Trophoblast cell (in vitro differentiated cells and primary cell): ENCODE data around the gene ACSBG1.

Experiments used
- DNase-seq, 2 donors: peaks; one replicate each; pipeline ENCODE4 v3.0.0-alpha.2; 2016
- H2AFZ ChIP-seq: 2 replicates; pipeline ENCODE4 v1.6.1; 2013; ENCODE audit warnings: low read length, moderate library complexity, mild to moderate bottlenecking; ENCODE audit not compliant: insufficient read depth, poor library complexity
- H2AK5ac ChIP-seq: 2 replicates; pipeline ENCODE4 v1.6.1; 2013; ENCODE audit warnings: mild to moderate bottlenecking, low read length
- H2BK120ac ChIP-seq: 2 replicates; pipeline ENCODE4 v1.6.1; 2013; ENCODE audit warnings: low read length, mild to moderate bottlenecking, moderate library complexity; ENCODE audit not compliant: insufficient read depth, poor library complexity
- H2BK12ac ChIP-seq: 2 replicates; pipeline ENCODE4 v1.6.1; 2013; ENCODE audit warnings: mild to moderate bottlenecking, low read length, moderate library complexity
- H2BK5ac ChIP-seq: 2 replicates; pipeline ENCODE4 v1.6.1; 2013; ENCODE audit warnings: low read length, low read depth, moderate library complexity, mild to moderate bottlenecking; ENCODE audit not compliant: poor library complexity
- H3K14ac ChIP-seq: 2 replicates; pipeline ENCODE4 v1.6.1; 2013; ENCODE audit warnings: mild to moderate bottlenecking, low read length
- H3K18ac ChIP-seq: 2 replicates; pipeline ENCODE4 v1.6.1; 2013; ENCODE audit warnings: mild to moderate bottlenecking, low read length
- H3K23ac ChIP-seq: 2 replicates; pipeline ENCODE4 v1.6.1; 2013; ENCODE audit warnings: low read length
- H3K27ac ChIP-seq: 2 replicates; pipeline ENCODE4 v1.5.1; 2013; ENCODE audit warnings: low read depth, mild to moderate bottlenecking, inconsistent platforms, low read length, moderate library complexity
- H3K27me3 ChIP-seq: 2 replicates; pipeline ENCODE4 v1.6.1; 2013; ENCODE audit warnings: inconsistent platforms, mild to moderate bottlenecking, low read length, moderate library complexity; ENCODE audit not compliant: insufficient read depth
- H3K36me3 ChIP-seq, 2 experiments: 1 replicate in 1 of 2; 2 replicates in 1 of 2; pipeline ENCODE4 v1.6.1; 2013; ENCODE audit warnings: low read length in 2 of 2, mild to moderate bottlenecking in 2 of 2, moderate library complexity in 1 of 2; ENCODE audit not compliant: insufficient read depth in 2 of 2, control insufficient read depth in 1 of 2
- H3K4ac ChIP-seq: 2 replicates; pipeline ENCODE4 v1.6.1; 2013; ENCODE audit warnings: low read depth, mild to moderate bottlenecking, low read length, moderate library complexity
- H3K4me1 ChIP-seq, 2 experiments: 1 replicate in 1 of 2; 2 replicates in 1 of 2; pipeline ENCODE4 v1.6.1; 2013; ENCODE audit warnings: low read length in 2 of 2, mild to moderate bottlenecking in 2 of 2, moderate library complexity in 1 of 2; ENCODE audit not compliant: insufficient read depth in 2 of 2, control insufficient read depth in 1 of 2
- H3K4me2 ChIP-seq: 2 replicates; pipeline ENCODE4 v1.6.1; 2013; ENCODE audit warnings: inconsistent platforms, mild to moderate bottlenecking, low read length, moderate library complexity
- H3K4me3 ChIP-seq: 2 replicates; pipeline ENCODE4 v1.5.1; 2013; ENCODE audit warnings: mild to moderate bottlenecking, low read depth, low read length, inconsistent platforms
- H3K79me1 ChIP-seq: one replicate; pipeline ENCODE4 v1.6.1; 2013; ENCODE audit warnings: low read length
- H3K79me2 ChIP-seq: 2 replicates; pipeline ENCODE4 v1.6.1; 2013; ENCODE audit warnings: low read length, mild to moderate bottlenecking; ENCODE audit not compliant: control insufficient read depth, insufficient read depth, poor library complexity
- H3K9ac ChIP-seq: 2 replicates; pipeline ENCODE4 v1.6.1; 2013; ENCODE audit warnings: mild to moderate bottlenecking, low read length
- H3K9me3 ChIP-seq: 2 replicates; pipeline ENCODE4 v1.6.1; 2013; ENCODE audit warnings: low read depth, mild to moderate bottlenecking, control low read depth, inconsistent platforms, low read length; ENCODE audit not compliant: insufficient read depth
- H4K12ac ChIP-seq: 2 replicates; pipeline ENCODE4 v1.6.1; 2013; ENCODE audit warnings: low read depth, mild to moderate bottlenecking, low read length, moderate library complexity
- H4K8ac ChIP-seq: 2 replicates; pipeline ENCODE4 v1.6.1; 2013; ENCODE audit warnings: low read depth, mild to moderate bottlenecking, low read length, moderate library complexity
- H4K91ac ChIP-seq: one replicate; pipeline ENCODE4 v1.6.1; 2013; ENCODE audit warnings: low read depth, mild to moderate bottlenecking, low read length, moderate library complexity
- WGBS: extraction: QIAGEN DNeasy Blood & Tissue Kit; methylation state at CpG from one replicate; pipeline ENCODE4 v1.1.7; 2013; ENCODE audit warnings: missing lambda C conversion rate; ENCODE audit not compliant: insufficient read length, insufficient coverage; ENCODE audit errors: extremely low coverage; 5-methylcytosine and 5-hydroxymethylcytosine counted together

Gene ACSBG1

GRCh38 chr15:78259232-78259631 lies 24.9 kb upstream of the ACSBG1 start:
- no peak overlapping the region for H4K8ac ChIP-seq
- no peak overlapping the region for H2BK5ac ChIP-seq
- H3K4me2 ChIP-seq = no peak overlapping the region
- no peaks in the 10 kb centered on the region for H3K36me3 ChIP-seq
- H3K79me2 ChIP-seq = no peaks in the 10 kb centered on the region
- no peak overlapping the region for H3K9ac ChIP-seq
- no peak overlapping the region for H3K4me3 ChIP-seq
- no peak for DNase-seq
- no peak overlapping the region for H4K91ac ChIP-seq
- no peak overlapping the region for H3K18ac ChIP-seq
- peaks cover 1% of the 10 kb centered on the region for H3K9me3 ChIP-seq
- no peak overlapping the region for H3K23ac ChIP-seq
- no peaks in the 10 kb centered on the region for H3K27me3 ChIP-seq
- no peak overlapping the region for H3K4ac ChIP-seq
- H2BK120ac ChIP-seq = no peak overlapping the region
- peaks cover 0 to 4% of the 10 kb centered on the region in 2 experiments for H3K4me1 ChIP-seq
- no peaks in the 10 kb centered on the region for H3K79me1 ChIP-seq
- WGBS = no CpG with 5 or more reads among the region's 3 CpGs
- H3K14ac ChIP-seq = no peak overlapping the region
- no peak overlapping the region for H2AFZ ChIP-seq
- H4K12ac ChIP-seq = no peak overlapping the region
- H2BK12ac ChIP-seq = no peak overlapping the region
- H2AK5ac ChIP-seq = no peak overlapping the region
- H3K27ac ChIP-seq = no peak overlapping the region

GRCh38 chr15:78257681-78258080 lies 23.3 kb upstream of the ACSBG1 start:
- no peaks in the 10 kb centered on the region for H3K79me2 ChIP-seq
- H3K4me1 ChIP-seq = peaks cover 0 to 4% of the 10 kb centered on the region in 2 experiments
- no peaks in the 10 kb centered on the region for H3K79me1 ChIP-seq
- WGBS = no CpG with 5 or more reads among the region's 3 CpGs
- no peak overlapping the region for H4K91ac ChIP-seq
- no peak overlapping the region for H3K4me2 ChIP-seq
- no peak overlapping the region for H3K18ac ChIP-seq
- H2AK5ac ChIP-seq = no peak overlapping the region
- H2BK12ac ChIP-seq = no peak overlapping the region
- no peak overlapping the region for H3K27ac ChIP-seq
- H4K8ac ChIP-seq = no peak overlapping the region
- H2BK5ac ChIP-seq = no peak overlapping the region
- H3K9me3 ChIP-seq = peaks cover 1% of the 10 kb centered on the region
- no peak overlapping the region for H3K14ac ChIP-seq
- H2BK120ac ChIP-seq = no peak overlapping the region
- H3K9ac ChIP-seq = no peak overlapping the region
- no peak overlapping the region for H2AFZ ChIP-seq
- no peak for DNase-seq
- no peak overlapping the region for H3K4me3 ChIP-seq
- no peaks in the 10 kb centered on the region for H3K27me3 ChIP-seq
- H3K36me3 ChIP-seq = no peaks in the 10 kb centered on the region
- H4K12ac ChIP-seq = no peak overlapping the region
- no peak overlapping the region for H3K4ac ChIP-seq
- H3K23ac ChIP-seq = no peak overlapping the region

- Histone ChIP-seq H3K79me1 (no peaks in the 10 kb centered on the region), H3K18ac (no peak overlapping the region), H4K8ac (no peak overlapping the region), H3K9me3 (peaks cover 1% of the 10 kb centered on the region), H4K12ac (no peak overlapping the region), H3K27ac (no peak overlapping the region), H3K4ac (no peak overlapping the region), H3K36me3 (no peaks in the 10 kb centered on the region), H2BK12ac (no peak overlapping the region), H2BK5ac (no peak overlapping the region), H2AK5ac (no peak overlapping the region), H3K23ac (no peak overlapping the region), H4K91ac (no peak overlapping the region), H3K14ac (no peak overlapping the region), H2AFZ (no peak overlapping the region), H3K4me2 (no peak overlapping the region), H3K9ac (no peak overlapping the region), H3K79me2 (no peaks in the 10 kb centered on the region), H3K4me3 (no peak overlapping the region), H3K4me1 (peaks cover 0 to 4% of the 10 kb centered on the region in 2 experiments), H2BK120ac (no peak overlapping the region), H3K27me3 (no peaks in the 10 kb centered on the region)
- DNase-seq = no peak
- no CpG with 5 or more reads among the region's 3 CpGs for WGBS
These were observed 21.7 kb upstream of the ACSBG1 start for GRCh38 chr15:78256044-78256437.

GRCh38 chr15:78255421-78256043 lies 21.2 kb upstream of the ACSBG1 start:
- Histone ChIP-seq H3K36me3 (no peaks in the 10 kb centered on the region), H3K18ac (no peak overlapping the region), H3K27ac (no peak overlapping the region), H3K9ac (no peak overlapping the region), H2AK5ac (no peak overlapping the region), H3K4ac (no peak overlapping the region), H3K79me2 (no peaks in the 10 kb centered on the region), H2AFZ (no peak overlapping the region), H2BK5ac (no peak overlapping the region), H2BK120ac (no peak overlapping the region), H3K23ac (no peak overlapping the region), H3K14ac (no peak overlapping the region), H2BK12ac (no peak overlapping the region), H4K12ac (no peak overlapping the region), H3K4me3 (no peak overlapping the region), H3K79me1 (no peaks in the 10 kb centered on the region), H3K27me3 (no peaks in the 10 kb centered on the region), H3K9me3 (peaks cover 1% of the 10 kb centered on the region), H3K4me2 (no peak overlapping the region), H4K8ac (no peak overlapping the region), H4K91ac (no peak overlapping the region), H3K4me1 (peaks cover 0 to 4% of the 10 kb centered on the region in 2 experiments)
- DNase-seq = no peak
- no CpG with 5 or more reads among the region's 1 CpG for WGBS
